Astrocyte (in vitro differentiated cells and primary cell): ENCODE measurements around the gene EYS. TPM values are rescaled to one million over a fixed set of nuclear protein-coding genes. Genes with fewer than 3 reads are reported as not detected.
"Not testable (repeated sequence)": the region's sequence is repeated elsewhere in the genome, so short reads cannot be mapped to it uniquely, and the experiment has no call there.

Source experiments
- DNase-seq: peaks from one replicate; pipeline ENCODE4 v3.0.0-alpha.2; 2010; ENCODE audit warnings: low read depth
- FAIRE-seq: peaks from 2 replicates; lab custom pipeline; 2011; peaks lifted over from hg19 to GRCh38; lab: Jason Lieb, UNC
- H2AFZ ChIP-seq: 2 replicates; pipeline ENCODE4 v1.6.0; 2012; ENCODE audit warnings: low read depth, low read length, inconsistent platforms
- H3K27ac ChIP-seq: 2 replicates; pipeline ENCODE4 v1.5.1; 2011; ENCODE audit warnings: low read depth, low read length, inconsistent platforms
- H3K27me3 ChIP-seq: 2 replicates; pipeline ENCODE4 v1.6.0; 2011; ENCODE audit warnings: low read length, inconsistent platforms; ENCODE audit not compliant: insufficient read depth
- H3K36me3 ChIP-seq: 2 replicates; pipeline ENCODE4 v1.5.1; 2011; ENCODE audit warnings: low read length, inconsistent platforms; ENCODE audit not compliant: insufficient read depth
- H3K4me1 ChIP-seq: 2 replicates; pipeline ENCODE4 v1.5.1; 2011; ENCODE audit warnings: low read length, inconsistent platforms; ENCODE audit not compliant: insufficient read depth
- H3K4me2 ChIP-seq: 2 replicates; pipeline ENCODE4 v1.6.0; 2012; ENCODE audit warnings: low read length, inconsistent platforms
- H3K4me3 ChIP-seq: 2 replicates; pipeline ENCODE4 v1.5.1; 2011; ENCODE audit warnings: low read depth, mild to moderate bottlenecking, low read length, inconsistent platforms; ENCODE audit not compliant: insufficient read depth
- H3K79me2 ChIP-seq: 2 replicates; pipeline ENCODE4 v1.6.0; 2012; ENCODE audit warnings: mild to moderate bottlenecking, low read length, inconsistent platforms; ENCODE audit not compliant: insufficient read depth
- H3K9ac ChIP-seq: 2 replicates; pipeline ENCODE4 v1.6.0; 2012; ENCODE audit warnings: mild to moderate bottlenecking, low read length, inconsistent platforms
- H3K9me3 ChIP-seq: 2 replicates; pipeline ENCODE4 v1.5.1; 2012; ENCODE audit warnings: low read depth, mild to moderate bottlenecking, low read length, inconsistent platforms; ENCODE audit not compliant: insufficient read depth
- H4K20me1 ChIP-seq: 2 replicates; pipeline ENCODE4 v1.6.0; 2012; ENCODE audit warnings: low read length, inconsistent platforms; ENCODE audit not compliant: insufficient read depth
- H3K27ac Mint-ChIP-seq: one replicate; pipeline ENCODE4 v1.8.0; 2021; ENCODE audit warnings: mild to moderate bottlenecking, mixed read lengths; ENCODE audit not compliant: unreplicated experiment
- H3K27me3 Mint-ChIP-seq: one replicate; pipeline ENCODE4 v1.8.0; 2021; ENCODE audit warnings: low read depth, mixed read lengths; ENCODE audit not compliant: unreplicated experiment
- H3K36me3 Mint-ChIP-seq: one replicate; pipeline ENCODE4 v1.8.0; 2021; ENCODE audit warnings: low read depth, mixed read lengths; ENCODE audit not compliant: unreplicated experiment
- H3K4me1 Mint-ChIP-seq: one replicate; pipeline ENCODE4 v1.8.0; 2021; ENCODE audit warnings: low read depth, mixed read lengths; ENCODE audit not compliant: unreplicated experiment
- H3K4me3 Mint-ChIP-seq: one replicate; pipeline ENCODE4 v1.8.0; 2021; ENCODE audit warnings: mild to moderate bottlenecking, moderate library complexity, mixed read lengths; ENCODE audit not compliant: unreplicated experiment
- H3K9me3 Mint-ChIP-seq: one replicate; pipeline ENCODE4 v1.8.0; 2021; ENCODE audit warnings: mild to moderate bottlenecking, mixed read lengths; ENCODE audit not compliant: unreplicated experiment
- EZH2 ChIP-seq: IDR thresholded peaks from 2 replicates; pipeline ENCODE4 v1.6.1; 2012; ENCODE audit warnings: mild to moderate bottlenecking, low read length, inconsistent platforms; ENCODE audit not compliant: insufficient read depth
- total RNA-seq: library from RNA; stranded (reverse); gene quantifications from 2 replicates; pipeline ENCODE4 v1.2.1, GENCODE V29; 2021
- TF ChIP-seq, protein P1 (sequence below): IDR thresholded peaks from 2 replicates; pipeline ENCODE4 v1.5.1; 2011; ENCODE audit warnings: low read depth, mild to moderate bottlenecking, inconsistent platforms, low read length, moderate library complexity; ENCODE audit not compliant: insufficient read depth

Gene EYS
- total RNA-seq, 1 donor from 2014 or later: 0.16 TPM

DNA sequence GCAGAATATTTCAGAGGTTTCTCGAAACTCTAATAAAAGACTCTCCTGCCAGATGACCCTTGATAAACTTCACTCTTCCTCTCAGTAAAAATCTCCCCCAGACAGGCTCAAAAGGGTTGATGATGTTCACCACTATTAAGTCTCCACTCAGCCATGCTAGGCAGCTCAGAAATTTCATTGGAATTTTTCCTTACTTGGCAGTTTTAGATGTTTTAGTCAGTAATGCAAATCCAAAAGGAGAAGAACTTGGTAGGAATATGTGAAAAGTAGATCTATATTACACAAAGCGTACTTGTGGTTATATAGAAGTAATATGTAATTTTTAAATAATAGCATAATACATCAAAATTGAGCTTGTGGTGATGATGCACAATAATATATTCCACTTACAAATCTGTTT lies 1738.4 kb downstream of the EYS start:
- DNase-seq (no peak), FAIRE-seq (no peak)
- Mint-ChIP-seq H3K27me3 (no peaks in the 10 kb centered on the region), H3K9me3 (no peaks in the 10 kb centered on the region), H3K27ac (no peak overlapping the region), H3K4me3 (no peak overlapping the region), H3K4me1 (peaks cover 15% of the 10 kb centered on the region), H3K36me3 (no peaks in the 10 kb centered on the region)
- Histone ChIP-seq H3K4me1 (no peaks in the 10 kb centered on the region), H3K27me3 (no peaks in the 10 kb centered on the region), H3K4me2 (no peak overlapping the region), H3K9ac (no peak overlapping the region), H3K79me2 (no peaks in the 10 kb centered on the region), H4K20me1 (no peaks in the 10 kb centered on the region), H3K9me3 (no peaks in the 10 kb centered on the region), H2AFZ (no peak overlapping the region), H3K4me3 (no peak overlapping the region), H3K36me3 (no peaks in the 10 kb centered on the region), H3K27ac (no peak overlapping the region)
- TF ChIP-seq, protein P1, sequence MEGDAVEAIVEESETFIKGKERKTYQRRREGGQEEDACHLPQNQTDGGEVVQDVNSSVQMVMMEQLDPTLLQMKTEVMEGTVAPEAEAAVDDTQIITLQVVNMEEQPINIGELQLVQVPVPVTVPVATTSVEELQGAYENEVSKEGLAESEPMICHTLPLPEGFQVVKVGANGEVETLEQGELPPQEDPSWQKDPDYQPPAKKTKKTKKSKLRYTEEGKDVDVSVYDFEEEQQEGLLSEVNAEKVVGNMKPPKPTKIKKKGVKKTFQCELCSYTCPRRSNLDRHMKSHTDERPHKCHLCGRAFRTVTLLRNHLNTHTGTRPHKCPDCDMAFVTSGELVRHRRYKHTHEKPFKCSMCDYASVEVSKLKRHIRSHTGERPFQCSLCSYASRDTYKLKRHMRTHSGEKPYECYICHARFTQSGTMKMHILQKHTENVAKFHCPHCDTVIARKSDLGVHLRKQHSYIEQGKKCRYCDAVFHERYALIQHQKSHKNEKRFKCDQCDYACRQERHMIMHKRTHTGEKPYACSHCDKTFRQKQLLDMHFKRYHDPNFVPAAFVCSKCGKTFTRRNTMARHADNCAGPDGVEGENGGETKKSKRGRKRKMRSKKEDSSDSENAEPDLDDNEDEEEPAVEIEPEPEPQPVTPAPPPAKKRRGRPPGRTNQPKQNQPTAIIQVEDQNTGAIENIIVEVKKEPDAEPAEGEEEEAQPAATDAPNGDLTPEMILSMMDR: no peak
- no peak for TF ChIP-seq EZH2

DNA sequence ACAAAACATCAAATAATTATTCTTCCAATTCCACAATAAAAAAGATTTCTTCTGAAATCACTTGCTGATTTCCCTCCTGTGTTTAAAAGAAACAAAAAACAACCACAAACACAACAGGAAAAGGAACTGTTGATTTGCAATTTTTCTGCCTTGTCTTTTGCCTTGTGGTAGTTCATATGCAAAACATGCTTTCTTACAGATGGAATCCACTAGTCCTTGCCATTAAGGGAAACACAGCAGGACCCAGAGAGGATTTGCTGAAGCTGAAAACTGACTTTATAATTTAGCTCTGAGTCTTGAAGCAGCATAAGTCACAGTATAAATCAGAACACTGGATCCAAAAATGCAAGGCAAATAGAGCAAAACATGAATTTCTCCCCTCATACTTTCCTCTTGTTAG lies 1742.7 kb downstream of the EYS start:
- Histone ChIP-seq H3K27ac (no peak overlapping the region), H3K79me2 (no peaks in the 10 kb centered on the region), H3K4me1 (no peaks in the 10 kb centered on the region), H3K4me2 (no peak overlapping the region), H3K9ac (no peak overlapping the region), H3K36me3 (no peaks in the 10 kb centered on the region), H3K9me3 (no peaks in the 10 kb centered on the region), H3K27me3 (no peaks in the 10 kb centered on the region), H3K4me3 (no peak overlapping the region), H4K20me1 (no peaks in the 10 kb centered on the region), H2AFZ (no peak overlapping the region)
- H3K4me3 Mint-ChIP-seq: no peak overlapping the region
- no peak overlapping the region for H3K27ac Mint-ChIP-seq
- TF ChIP-seq, protein P1: no peak
- no peak for TF ChIP-seq EZH2
- no peaks in the 10 kb centered on the region for H3K27me3 Mint-ChIP-seq
- no peaks in the 10 kb centered on the region for H3K9me3 Mint-ChIP-seq
- peaks cover 10% of the 10 kb centered on the region for H3K4me1 Mint-ChIP-seq
- no peak for FAIRE-seq
- DNase-seq: no peak
- H3K36me3 Mint-ChIP-seq: no peaks in the 10 kb centered on the region

DNA sequence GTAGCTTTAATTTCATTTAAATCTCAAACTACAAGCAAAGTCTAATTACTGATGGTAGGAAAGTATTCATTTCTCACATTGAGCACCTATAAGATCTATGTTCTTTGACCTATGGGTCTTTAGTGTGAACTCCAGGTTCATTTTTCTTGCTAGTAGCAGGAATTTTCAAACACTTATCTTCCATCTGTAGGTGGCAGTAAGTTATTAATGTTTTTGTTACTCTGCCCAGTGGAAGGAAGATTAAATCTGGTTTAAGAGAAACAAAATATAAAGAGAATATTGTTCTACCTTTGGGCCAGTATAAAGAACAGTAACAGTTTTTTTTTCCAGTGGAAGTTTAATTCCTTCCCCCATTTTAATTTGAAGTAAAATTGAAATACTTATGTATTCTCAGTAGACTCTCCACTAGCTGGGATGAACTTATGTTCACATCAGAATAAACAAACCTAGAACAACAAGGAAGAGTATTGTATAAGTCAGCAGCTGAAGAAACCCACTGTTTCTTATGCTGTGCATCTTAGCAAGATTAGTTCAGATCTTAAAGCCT lies 1743.2 kb downstream of the EYS start:
- Mint-ChIP-seq H3K36me3 (no peaks in the 10 kb centered on the region), H3K4me1 (peaks cover 7% of the 10 kb centered on the region), H3K9me3 (no peaks in the 10 kb centered on the region), H3K27ac (no peak overlapping the region), H3K27me3 (no peaks in the 10 kb centered on the region), H3K4me3 (no peak overlapping the region)
- Histone ChIP-seq H3K27ac (no peak overlapping the region), H3K4me2 (no peak overlapping the region), H3K36me3 (no peaks in the 10 kb centered on the region), H3K79me2 (no peaks in the 10 kb centered on the region), H4K20me1 (no peaks in the 10 kb centered on the region), H3K9me3 (no peaks in the 10 kb centered on the region), H2AFZ (no peak overlapping the region), H3K9ac (no peak overlapping the region), H3K4me3 (no peak overlapping the region), H3K27me3 (no peaks in the 10 kb centered on the region), H3K4me1 (no peaks in the 10 kb centered on the region)
- FAIRE-seq (no peak), DNase-seq (no peak)
- TF ChIP-seq, protein P1: no peak
- no peak for TF ChIP-seq EZH2

DNA sequence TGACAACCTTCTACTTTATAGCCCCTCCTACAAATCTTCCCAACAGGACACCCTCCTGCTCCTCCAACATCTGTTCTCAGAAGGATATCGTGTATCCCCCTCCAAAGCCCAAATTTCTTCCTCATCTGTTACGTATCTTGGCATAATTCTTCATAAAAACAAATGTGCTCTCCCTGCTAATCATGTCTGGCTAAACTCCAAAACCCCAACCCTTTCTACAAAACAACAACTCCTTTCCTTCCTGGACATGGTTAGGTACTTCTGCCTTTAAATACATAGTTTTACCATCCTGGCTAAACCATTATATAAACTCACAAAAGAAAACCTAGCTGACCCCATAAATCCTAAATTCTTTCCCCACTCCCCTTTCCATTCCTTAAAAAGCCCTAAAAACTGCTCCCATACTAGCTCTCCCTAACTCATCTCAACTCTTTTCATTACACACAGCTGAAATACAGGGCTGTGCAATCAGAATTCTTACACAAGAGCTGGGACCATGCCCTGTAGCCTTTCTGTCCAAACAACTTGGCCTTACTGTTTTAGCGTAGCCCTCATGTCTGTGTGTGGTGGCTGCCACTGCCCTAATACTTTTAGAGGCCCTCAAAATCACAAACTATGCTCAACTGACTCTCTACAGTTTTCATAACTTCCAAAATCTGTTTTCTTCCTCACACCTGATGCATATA lies 1753.5 kb downstream of the EYS start:
- H3K4me2 ChIP-seq, H3K4me1 Mint-ChIP-seq, H3K36me3 ChIP-seq, H3K4me1 ChIP-seq, H3K79me2 ChIP-seq, H3K9me3 ChIP-seq, DNase-seq, H3K27me3 ChIP-seq, FAIRE-seq, H3K9me3 Mint-ChIP-seq, H3K36me3 Mint-ChIP-seq, H3K9ac ChIP-seq, H3K27ac Mint-ChIP-seq, H3K27ac ChIP-seq, H3K4me3 ChIP-seq, H3K27me3 Mint-ChIP-seq, H4K20me1 ChIP-seq, H2AFZ ChIP-seq, H3K4me3 Mint-ChIP-seq: not testable (repeated sequence)
